Glomerular endothelial cell (primary cell): ENCODE measurements around the gene MRPL54. TPM values are rescaled to one million over a fixed set of nuclear protein-coding genes. Genes with fewer than 3 reads are reported as not detected.
"Not testable (repeated sequence)": the region's sequence is repeated elsewhere in the genome, so short reads cannot be mapped to it uniquely, and the experiment has no call there.

Experiments
- DNase-seq: peaks from one replicate; pipeline ENCODE4 v3.0.0-alpha.2; 2011; ENCODE audit warnings: low read depth, low spot score; ENCODE audit errors: extremely low read depth
- total RNA-seq: library from RNA; depleted of rRNA; stranded (reverse); fragments of >200 nt; gene quantifications from 2 replicates; pipeline ENCODE4 v1.2.3, GENCODE V29; 2015

MRPL54 gene
- total RNA-seq, 1 donor from 2014 or later: 65.2 TPM

DNA sequence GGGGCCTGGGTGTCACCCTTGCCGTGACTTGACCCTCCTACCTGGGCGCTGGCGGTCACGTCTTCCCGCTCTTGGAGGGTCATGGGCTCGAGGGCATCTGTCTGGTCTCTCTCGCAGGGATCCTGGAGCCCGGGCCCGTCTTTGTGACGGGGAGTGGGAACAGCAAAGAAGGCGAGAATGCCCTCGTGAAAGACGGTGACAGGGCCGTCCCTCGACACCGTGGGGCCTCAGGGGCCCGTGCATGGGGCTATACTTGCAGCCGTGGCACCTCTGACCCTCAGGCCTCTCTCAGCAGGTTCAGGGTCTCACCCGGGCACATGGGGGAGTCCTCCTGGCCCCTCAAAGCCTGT, 44.6 kb downstream of the MRPL54 start:
- no peak for DNase-seq

DNA sequence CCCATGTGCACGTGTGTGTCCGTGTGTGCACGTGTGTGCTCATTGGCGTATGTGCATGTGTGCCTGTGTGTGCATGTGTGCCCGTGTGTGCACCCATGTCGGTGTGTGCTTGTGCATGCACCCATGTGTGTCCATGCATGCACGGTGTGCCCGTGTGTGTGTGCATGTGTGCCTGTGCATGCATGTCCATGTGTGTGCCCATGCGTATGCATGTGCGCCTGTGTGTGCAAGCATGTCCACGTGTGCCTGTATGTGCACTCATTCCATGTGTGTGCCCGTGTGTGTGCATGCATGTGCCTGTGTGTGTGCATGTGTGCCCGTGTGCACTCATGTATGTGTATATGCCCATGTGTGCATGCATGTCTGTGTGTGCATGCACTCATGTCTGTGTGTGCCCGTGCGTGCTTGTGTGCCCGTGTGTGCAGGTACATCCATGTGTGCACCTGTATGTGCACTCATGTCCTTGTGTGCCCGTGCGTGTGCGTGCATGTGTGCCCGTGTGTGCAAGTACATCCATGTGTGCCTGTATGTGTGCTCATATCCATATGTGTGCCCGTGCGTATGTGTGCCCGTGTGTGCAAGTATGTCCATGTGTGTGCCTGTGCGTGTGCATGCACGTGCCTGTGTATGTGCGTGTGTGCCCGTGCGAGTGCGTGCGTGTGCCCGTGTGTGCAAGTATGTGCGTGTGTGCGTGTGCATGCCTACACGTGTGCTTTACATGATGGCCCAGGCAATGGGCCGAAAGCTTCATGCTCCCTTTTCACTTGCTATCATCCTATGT, 45.3 kb downstream of the MRPL54 start:
- no peak for DNase-seq

DNA sequence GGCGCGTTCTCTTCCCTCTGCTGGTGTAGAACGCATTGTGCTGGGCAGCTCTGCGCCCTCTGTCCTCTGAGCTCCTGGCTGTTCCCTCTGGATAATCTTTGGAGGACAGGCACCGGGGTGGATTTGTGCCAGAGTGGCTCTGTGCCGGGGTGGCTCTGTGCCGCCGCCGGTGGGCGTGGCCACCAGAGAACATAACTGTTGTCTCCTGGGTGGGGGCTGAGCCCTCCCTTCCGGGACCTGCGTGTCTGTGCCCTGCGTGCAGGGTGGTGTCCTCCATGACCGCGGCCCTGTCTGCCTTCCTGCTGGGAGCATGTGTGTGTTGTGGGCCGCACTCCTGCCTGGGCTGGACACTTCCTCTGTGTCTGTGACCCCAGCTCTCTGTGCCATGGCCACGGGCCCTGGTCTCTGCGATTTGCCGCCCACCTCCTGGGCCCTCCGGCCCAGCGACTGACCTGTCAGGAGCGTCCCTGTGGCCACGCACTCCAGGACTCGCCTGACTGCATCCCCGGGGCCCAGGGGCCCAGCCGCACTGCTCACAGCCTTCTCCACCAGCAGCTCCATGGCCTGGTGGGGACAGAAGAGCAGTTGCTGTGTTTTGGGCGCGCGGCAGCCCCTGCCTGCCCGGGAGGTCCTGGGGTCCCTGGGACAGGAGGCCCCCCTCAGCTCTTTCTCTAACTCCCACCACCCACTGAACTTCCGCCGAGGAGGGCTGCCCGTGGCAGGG, 46.1 kb downstream of the MRPL54 start:
- DNase-seq: no peak

DNA sequence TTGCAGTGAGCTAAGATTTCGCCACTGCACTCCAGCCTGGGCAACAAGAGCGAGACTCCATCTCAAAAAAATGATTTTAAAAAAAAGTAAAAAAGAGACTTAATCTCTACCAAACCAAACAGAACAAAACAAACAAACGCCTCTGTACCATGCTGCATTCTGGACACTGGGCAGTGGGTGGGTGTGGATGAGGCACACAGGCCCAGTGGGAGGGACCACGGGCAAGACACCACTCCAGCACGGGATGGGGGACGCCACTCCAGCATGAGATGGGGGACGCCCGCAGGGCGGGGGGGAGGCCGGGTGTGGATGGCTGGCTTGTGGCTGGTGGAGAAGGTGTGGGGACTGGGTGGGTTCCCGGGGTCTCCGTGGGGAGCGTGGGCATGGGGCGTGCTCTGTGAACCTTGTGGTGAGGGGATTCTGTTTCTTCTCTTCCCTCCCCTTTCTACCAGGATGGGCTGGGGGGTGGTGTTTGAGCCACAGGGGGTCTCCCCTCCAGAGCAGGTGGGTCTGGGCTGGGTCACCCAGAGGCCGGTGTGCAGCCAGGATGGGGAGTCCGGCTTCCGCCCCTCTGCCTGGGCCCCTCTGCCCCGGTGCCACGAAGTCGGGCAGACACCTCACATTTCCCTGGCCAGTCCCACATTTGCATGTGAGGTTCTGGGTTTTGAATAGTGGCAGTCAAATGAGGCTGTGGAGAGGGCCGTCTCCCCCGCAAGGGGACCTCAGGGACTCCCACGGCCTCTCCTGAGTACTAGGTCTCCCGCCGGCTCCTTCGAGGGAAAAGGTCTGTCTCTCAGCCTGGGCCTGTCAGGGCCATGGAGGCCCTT, 47.6 kb downstream of the MRPL54 start:
- DNase-seq: no peak

DNA sequence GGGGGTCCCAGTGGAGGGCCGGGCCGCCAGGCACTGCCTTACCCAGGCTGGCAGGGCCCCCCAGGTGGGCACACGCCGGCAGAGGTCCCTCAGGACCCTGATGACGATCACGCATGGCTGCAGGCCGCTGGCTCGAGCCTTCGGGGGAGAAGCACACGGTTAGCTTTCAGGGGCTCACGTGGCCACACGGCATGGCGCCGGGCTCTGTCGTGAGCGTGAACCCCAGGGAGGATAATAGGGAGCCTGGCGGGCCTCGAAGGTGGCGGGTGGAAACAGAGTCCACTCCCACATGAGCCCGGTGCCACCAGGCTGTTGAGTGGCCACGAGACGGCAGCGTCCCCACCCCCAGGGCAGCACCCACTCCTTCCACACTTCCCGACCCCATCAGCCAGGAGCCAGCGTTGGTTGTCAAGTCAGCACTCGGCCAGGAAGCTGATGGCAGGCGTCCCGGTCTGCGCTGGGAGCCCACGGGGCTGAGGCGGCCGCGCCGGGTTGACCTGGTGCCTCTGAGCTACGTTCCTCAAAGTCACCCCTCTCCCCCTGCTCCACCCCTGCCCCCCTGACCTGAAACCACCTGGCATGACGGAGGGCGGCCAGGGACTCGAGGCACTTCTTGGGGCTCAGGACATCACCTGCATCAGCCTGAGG, 48.4 kb downstream of the MRPL54 start:
- no peak for DNase-seq

DNA sequence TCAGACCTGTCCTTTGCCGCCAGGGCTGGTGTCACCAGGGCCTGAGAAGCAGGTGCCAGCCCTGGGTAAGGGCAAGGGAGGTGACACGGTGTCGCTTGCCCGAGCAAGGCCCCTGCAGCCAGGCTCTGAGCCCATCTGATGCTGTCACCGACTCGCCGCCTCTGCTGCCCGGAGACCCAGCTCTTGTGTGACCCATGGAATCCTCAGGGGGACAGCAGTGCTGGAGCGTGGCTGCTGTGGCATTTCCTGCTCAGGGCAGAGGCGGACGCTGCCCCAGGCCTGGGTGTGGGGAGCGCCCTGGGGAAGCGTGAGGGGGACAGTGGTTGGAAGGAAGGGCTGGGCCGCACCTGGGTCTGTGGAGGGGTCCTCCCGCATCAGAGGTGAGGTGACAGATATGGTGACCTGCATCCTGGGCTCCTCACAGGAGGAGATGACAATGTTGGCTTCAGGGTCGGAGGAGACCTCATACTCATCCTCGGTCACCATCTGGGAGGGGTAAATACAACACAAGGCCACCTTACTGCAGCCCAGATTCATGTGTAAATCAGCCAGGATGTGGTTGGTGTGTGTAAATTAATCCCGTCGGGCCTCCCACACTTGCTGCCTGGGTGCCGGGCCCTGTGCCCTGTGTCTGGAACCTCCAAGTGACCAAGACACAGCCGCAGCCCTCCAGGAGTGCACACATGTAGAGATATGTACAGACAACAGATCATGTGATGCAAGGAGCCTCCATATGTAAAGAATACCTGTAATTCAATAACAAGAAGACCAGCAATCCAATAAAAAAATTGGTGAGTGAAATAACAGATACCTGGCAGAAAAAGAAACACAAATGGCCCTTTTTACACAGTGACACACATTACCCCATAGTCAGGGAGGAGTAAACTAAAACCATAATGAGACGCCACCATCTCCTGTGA, 51.3 kb downstream of the MRPL54 start:
- no peak for DNase-seq

DNA sequence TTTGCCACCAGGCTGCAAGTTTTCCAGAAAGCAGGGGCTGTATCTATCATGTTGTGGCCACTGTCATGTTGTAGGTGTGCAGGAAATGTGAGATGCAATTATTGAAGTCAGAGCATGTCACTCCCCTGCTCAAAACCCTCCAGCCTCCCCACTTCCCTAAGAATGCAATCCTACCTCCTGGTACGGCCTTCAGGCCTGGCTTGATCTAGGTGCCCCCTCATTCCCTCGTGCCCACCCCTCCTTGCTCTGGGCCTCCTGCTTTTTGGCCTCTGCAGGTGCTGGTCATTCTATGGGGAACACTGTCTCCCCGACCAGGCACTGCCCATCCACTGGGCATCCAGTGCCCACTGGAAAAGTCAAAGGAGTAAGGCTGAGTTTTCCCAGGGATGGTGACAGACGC, 52.2 kb downstream of the MRPL54 start:
- DNase-seq: no peak

DNA sequence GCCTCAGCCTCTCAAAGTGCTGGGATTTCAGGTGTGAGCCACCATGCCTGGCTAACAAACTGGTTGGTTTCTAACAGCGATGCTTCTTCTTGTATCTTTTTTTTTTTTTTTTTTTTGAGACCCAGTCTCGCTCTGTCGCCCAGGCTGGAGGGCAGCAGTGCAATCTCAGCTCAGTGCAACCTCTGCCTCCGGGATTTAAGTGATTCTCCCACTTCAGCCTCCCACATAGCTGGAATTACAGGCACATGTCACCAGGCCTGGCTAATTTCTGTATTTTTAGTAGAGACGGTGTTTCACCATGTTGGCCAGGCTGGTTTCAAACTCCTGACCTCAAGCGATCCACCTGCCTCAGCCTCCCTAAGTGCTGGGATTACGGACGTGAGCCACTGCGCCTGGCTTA, 53.7 kb downstream of the MRPL54 start:
- DNase-seq: not testable (repeated sequence)

DNA sequence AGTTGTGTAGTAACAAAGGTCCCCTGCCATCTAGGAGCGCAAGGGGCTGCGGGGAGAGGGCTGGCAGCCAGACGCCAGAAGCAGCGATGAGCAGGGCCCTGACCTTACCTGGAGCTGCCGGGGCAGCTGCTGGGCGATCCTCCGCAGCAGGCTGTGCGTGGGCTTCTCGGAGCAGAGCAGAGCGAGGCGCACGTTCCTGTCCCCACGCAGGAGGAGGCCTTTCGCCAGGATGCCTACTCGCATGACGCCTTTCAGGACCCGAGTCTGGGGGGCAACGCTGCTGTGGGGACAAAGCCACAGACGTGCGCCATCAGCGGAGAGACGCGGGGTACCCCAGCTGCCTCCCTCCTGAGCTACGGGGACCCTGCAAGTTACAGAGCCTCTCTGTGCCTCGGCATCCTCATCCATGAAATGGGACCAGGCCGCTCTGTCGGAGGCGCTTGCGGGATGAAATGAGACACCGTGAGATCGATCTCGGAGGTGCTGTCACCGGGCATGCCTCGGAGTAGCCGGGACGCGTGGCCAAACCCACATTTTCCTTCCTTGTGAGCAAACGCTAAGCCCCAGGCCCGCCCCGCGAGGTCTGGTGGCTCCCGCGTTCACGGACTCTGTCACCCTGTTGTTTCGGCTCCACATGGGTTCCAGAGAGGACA, 54.2 kb downstream of the MRPL54 start:
- DNase-seq: no peak

Other genes starting within 250 kb of the MRPL54 start
- gene TEKTIP1, start 223.5 kb upstream of the MRPL54 start, total RNA-seq: not detected in 2 replicates
- 107 and 138 TPM in 2 replicates for gene MFSD12, start 205.1 kb upstream of the MRPL54 start, total RNA-seq
- 121 and 129 TPM in 2 replicates for gene HMG20B, start 189.7 kb upstream of the MRPL54 start, total RNA-seq
- gene GIPC3, start 177.2 kb upstream of the MRPL54 start, total RNA-seq: 3.2 and 6.1 TPM in 2 replicates
- gene TBXA2R, start 155.8 kb upstream of the MRPL54 start, total RNA-seq: 1.9 and 2.7 TPM in 2 replicates
- gene CACTIN, start 135.9 kb upstream of the MRPL54 start, total RNA-seq: 36.6 and 38.4 TPM in 2 replicates
- 69.8 and 110 TPM in 2 replicates for gene PIP5K1C, start 62.2 kb upstream of the MRPL54 start, total RNA-seq
- not detected in 2 replicates for gene TJP3, start 54.3 kb upstream of the MRPL54 start, total RNA-seq
- gene APBA3, start 990 bp upstream of the MRPL54 start, total RNA-seq: 25.8 and 50.1 TPM in 2 replicates
- not detected in 2 replicates for gene RAX2, start 9.5 kb downstream of the MRPL54 start, total RNA-seq
- gene MATK, start 23.7 kb downstream of the MRPL54 start, total RNA-seq: 3.3 TPM in 1 of 2 replicates, not detected in the other
- gene ZFR2, start 106.4 kb downstream of the MRPL54 start, total RNA-seq: 0.29 TPM in 1 of 2 replicates, not detected in the other
- gene ATCAY, start 118.0 kb downstream of the MRPL54 start, total RNA-seq: not detected in 2 replicates
- gene NMRK2, start 170.4 kb downstream of the MRPL54 start, total RNA-seq: not detected in 2 replicates
- gene DAPK3, start 208.4 kb downstream of the MRPL54 start, total RNA-seq: 208 and 281 TPM in 2 replicates
- gene EEF2, start 222.8 kb downstream of the MRPL54 start, total RNA-seq: 1,981 and 2,501 TPM in 2 replicates
- gene PIAS4, start 245.1 kb downstream of the MRPL54 start, total RNA-seq: 31.6 and 34.7 TPM in 2 replicates